A673 (cell line): ENCODE data around the gene TMPRSS2. TPM values are rescaled to one million over a fixed set of nuclear protein-coding genes. Genes with fewer than 3 reads are reported as not detected.
"Not testable (repeated sequence)": the region's sequence is repeated elsewhere in the genome, so short reads cannot be mapped to it uniquely, and the experiment has no call there.

Experiments used
- BruUV-seq: library from RNA; stranded (reverse); fragments of 400-500 nt; replicated peaks from 2 replicates; lab custom pipeline; 2021; lab: Mats Ljungman, UMichigan
- CTCF ChIA-PET: fragments of 300-600 bp; sonication (Branson Sonifier 250); formaldehyde crosslinking; loops from one replicate; lab custom pipeline; 2022; ENCODE audit warnings: antibody characterized with exemption; lab: Charles Lee
- POLR2A ChIA-PET: fragments of 300-600 bp; sonication (Branson Sonifier 250); formaldehyde crosslinking; loops from one replicate; lab custom pipeline; 2022; ENCODE audit warnings: antibody characterized with exemption; ENCODE audit not compliant: low non-redundant PET; lab: Charles Lee
- DNase-seq: peaks from one replicate; pipeline ENCODE4 v3.0.0-alpha.2; 2015; ENCODE audit warnings: low spot score
- H3K27ac ChIP-seq: fragments of 200-600 bp; sonication (generic); 2 replicates; pipeline ENCODE4 v1.5.1; 2016; ENCODE audit warnings: mixed run types, low read depth, mild to moderate bottlenecking, mixed read lengths, antibody characterized with exemption, low read length; ENCODE audit not compliant: poor library complexity, severe bottlenecking
- H3K27me3 ChIP-seq: fragments of 200-600 bp; sonication (generic); replicated peaks from 2 replicates; pipeline ENCODE4 v1.6.1; 2017; ENCODE audit warnings: mixed run types, low read depth, mild to moderate bottlenecking, mixed read lengths, antibody characterized with exemption, low read length; ENCODE audit not compliant: insufficient read depth, poor library complexity
- H3K36me3 ChIP-seq: fragments of 200-600 bp; sonication (generic); 2 replicates; pipeline ENCODE4 v1.6.1; 2016; ENCODE audit warnings: mixed run types, mild to moderate bottlenecking, mixed read lengths, antibody characterized with exemption, low read length; ENCODE audit not compliant: insufficient read depth, poor library complexity, severe bottlenecking
- H3K4me1 ChIP-seq: fragments of 200-600 bp; sonication (generic); 2 replicates; pipeline ENCODE4 v1.6.1; 2017; ENCODE audit warnings: mixed run types, mild to moderate bottlenecking, mixed read lengths, antibody characterized with exemption, low read length; ENCODE audit not compliant: insufficient read depth, poor library complexity, severe bottlenecking
- H3K4me3 ChIP-seq: fragments of 200-600 bp; sonication (generic); 2 replicates; pipeline ENCODE4 v1.5.1; 2016; ENCODE audit warnings: low read depth, mixed run types, mild to moderate bottlenecking, mixed read lengths, low read length; ENCODE audit not compliant: poor library complexity, severe bottlenecking
- H3K9me3 ChIP-seq: fragments of 200-600 bp; sonication (generic); 2 replicates; pipeline ENCODE4 v1.6.1; 2016; ENCODE audit warnings: mixed run types, low read depth, mild to moderate bottlenecking, mixed read lengths, antibody characterized with exemption, low read length; ENCODE audit not compliant: poor library complexity, severe bottlenecking
- CTCF ChIP-seq: fragments of 300-800, 200-600 bp; sonication (generic); conservative IDR thresholded peaks from 2 replicates; pipeline ENCODE4 v1.5.1; 2017; ENCODE audit warnings: low read depth, mild to moderate bottlenecking, antibody characterized with exemption, low read length, moderate library complexity, mixed read lengths
- EZH2 ChIP-seq: fragments of 200-600 bp; sonication (generic); IDR thresholded peaks from 2 replicates; pipeline ENCODE4 v1.6.1; 2017; ENCODE audit warnings: borderline replicate concordance, low read depth, mild to moderate bottlenecking, mixed read lengths, antibody characterized with exemption, low read length; ENCODE audit not compliant: poor library complexity, severe bottlenecking
- intact Hi-C: fragments of 100-400 bp; cut with micrococcal nuclease; formaldehyde crosslinking; loops from one replicate; pipeline ENCODE4 v1.10.0; 2022; ENCODE audit not compliant: unreplicated experiment
- total RNA-seq: library from RNA; stranded (reverse); gene quantifications from 2 replicates; pipeline ENCODE4 v1.2.3, GENCODE V29; 2021

TMPRSS2 gene
- total RNA-seq, 1 experiment from 2014 or later, result not detected

GRCh38 chr21:41426676-41427404, 81.1 kb downstream of the TMPRSS2 start:
- intact Hi-C loops, result no loop called here
- CTCF ChIA-PET, result no interaction called here
- Histone ChIP-seq H3K9me3 (no peaks in the 10 kb centered on the region), H3K36me3 (no peaks in the 10 kb centered on the region), H3K27ac (no peak overlapping the region), H3K4me3 (peak overlapping the region; percentile 39), H3K4me1 (no peaks in the 10 kb centered on the region), H3K27me3 (peaks cover 15% of the 10 kb centered on the region)
- TF ChIP-seq CTCF (no peak), EZH2 (no peak)
- POLR2A ChIA-PET, result no interaction called here
- DNase-seq, result no peak
- no TSS peak for BruUV-seq

- no TSS peak for BruUV-seq
- Histone ChIP-seq H3K4me3 (peak within 1 kb of the TSS; percentile 39), H3K9me3 (no peaks in the 10 kb centered on the region), H3K36me3 (no peaks in the 10 kb centered on the region), H3K27me3 (peaks cover 15% of the 10 kb centered on the region), H3K27ac (no peak within 1 kb of the TSS), H3K4me1 (no peaks in the 10 kb centered on the region)
- no peak for TF ChIP-seq CTCF
- no peak for TF ChIP-seq EZH2
- intact Hi-C loops, result no loop called here
- CTCF ChIA-PET, result no interaction called here
- POLR2A ChIA-PET, result no interaction called here
- no peak for DNase-seq
Measured at GRCh38 chr21:41425954-41426675, 81.8 kb downstream of the TMPRSS2 start, which contains the start of gene MX1. Gene MX1, plus strand, starts transcription at chr21:41426239. Its CDS starts 5,832 bp downstream, at chr21:41432071.

GRCh38 chr21:41425588-41425953, 82.4 kb downstream of the TMPRSS2 start:
- TF ChIP-seq EZH2 (no peak), CTCF (no peak)
- Histone ChIP-seq H3K4me3 (peak overlapping the region; percentile 39), H3K36me3 (no peaks in the 10 kb centered on the region), H3K4me1 (no peaks in the 10 kb centered on the region), H3K27me3 (peaks cover 15% of the 10 kb centered on the region), H3K9me3 (no peaks in the 10 kb centered on the region), H3K27ac (no peak overlapping the region)
- no peak for DNase-seq
- intact Hi-C loops, result no loop called here
- BruUV-seq, result no TSS peak
- ChIA-PET POLR2A (no interaction called here), CTCF (no interaction called here)

- CTCF ChIA-PET, DNase-seq, BruUV-seq, intact Hi-C loops, H3K9me3 ChIP-seq, H3K4me3 ChIP-seq, H3K36me3 ChIP-seq, POLR2A ChIA-PET, H3K4me1 ChIP-seq, H3K27ac ChIP-seq: not testable (repeated sequence)
- peaks cover 15% of the 10 kb centered on the region for H3K27me3 ChIP-seq
Measured at GRCh38 chr21:41423305-41423636, 84.7 kb downstream of the TMPRSS2 start.
